ENCODE results near the gene SIK3. TPM values are rescaled to one million over a fixed set of nuclear protein-coding genes. Genes with fewer than 3 reads are reported as not detected.

Gene SIK3
- total RNA-seq, 2 experiments from 2014 or later = 81.4 to 86.1 TPM

DNA sequence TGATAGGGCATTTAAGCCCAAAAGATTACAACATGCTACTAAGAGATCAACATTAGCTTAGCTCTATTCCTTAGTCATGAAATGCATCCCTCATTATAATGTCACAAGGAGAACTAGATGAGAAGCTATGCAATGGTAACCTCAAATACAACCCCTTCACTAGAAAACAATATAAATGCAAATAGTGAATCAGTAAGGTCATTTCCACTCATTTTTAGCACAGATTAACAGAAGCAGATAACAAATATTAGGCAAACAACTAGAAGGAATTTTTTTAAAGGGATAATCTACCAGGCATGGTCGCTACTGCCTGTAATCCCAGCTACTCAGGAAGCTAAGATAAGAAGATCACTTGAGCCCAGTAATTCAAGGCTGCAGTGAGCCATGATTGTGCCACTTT lies 28.2 kb downstream of the SIK3 start:
- Histone ChIP-seq H3K27ac (ENCODE audit: low read depth in 1 of 2, low read length in 2 of 2) (no peak overlapping the region), H3K4me3 (ENCODE audit: low read length) (no peak overlapping the region), H3K27me3 (ENCODE audit: control insufficient read depth in 1 of 2, insufficient read depth in 2 of 2, low read length in 2 of 2) (no peaks in the 10 kb centered on the region), H3K36me3 (ENCODE audit: insufficient read depth, low read length) (no peaks in the 10 kb centered on the region), H3K9me3 (ENCODE audit: control insufficient read depth in 1 of 2, insufficient read depth in 1 of 2, low read length in 2 of 2) (no peaks in the 10 kb centered on the region), H3K4me1 (ENCODE audit: insufficient read depth, low read length) (peaks cover 20% of the 10 kb centered on the region)
- Mint-ChIP-seq H3K4me3 (no peak overlapping the region), H3K27ac (no peak overlapping the region), H3K9me3 (no peaks in the 10 kb centered on the region), H3K4me1 (ENCODE audit: low read depth) (peaks cover 70% of the 10 kb centered on the region), H3K36me3 (ENCODE audit: low read depth) (peaks cover 8% of the 10 kb centered on the region), H3K27me3 (no peaks in the 10 kb centered on the region)
- TF ChIP-seq, protein P1, sequence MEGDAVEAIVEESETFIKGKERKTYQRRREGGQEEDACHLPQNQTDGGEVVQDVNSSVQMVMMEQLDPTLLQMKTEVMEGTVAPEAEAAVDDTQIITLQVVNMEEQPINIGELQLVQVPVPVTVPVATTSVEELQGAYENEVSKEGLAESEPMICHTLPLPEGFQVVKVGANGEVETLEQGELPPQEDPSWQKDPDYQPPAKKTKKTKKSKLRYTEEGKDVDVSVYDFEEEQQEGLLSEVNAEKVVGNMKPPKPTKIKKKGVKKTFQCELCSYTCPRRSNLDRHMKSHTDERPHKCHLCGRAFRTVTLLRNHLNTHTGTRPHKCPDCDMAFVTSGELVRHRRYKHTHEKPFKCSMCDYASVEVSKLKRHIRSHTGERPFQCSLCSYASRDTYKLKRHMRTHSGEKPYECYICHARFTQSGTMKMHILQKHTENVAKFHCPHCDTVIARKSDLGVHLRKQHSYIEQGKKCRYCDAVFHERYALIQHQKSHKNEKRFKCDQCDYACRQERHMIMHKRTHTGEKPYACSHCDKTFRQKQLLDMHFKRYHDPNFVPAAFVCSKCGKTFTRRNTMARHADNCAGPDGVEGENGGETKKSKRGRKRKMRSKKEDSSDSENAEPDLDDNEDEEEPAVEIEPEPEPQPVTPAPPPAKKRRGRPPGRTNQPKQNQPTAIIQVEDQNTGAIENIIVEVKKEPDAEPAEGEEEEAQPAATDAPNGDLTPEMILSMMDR (IDR thresholded peaks at IDR 0.05) = no peak
- POLR2A ChIA-PET = no interaction called here
- intact Hi-C loops (cut with DNase I, micrococcal nuclease) = no loop called here
- ATAC-seq (ENCODE audit: poor library complexity) = no peak
- no peak for DNase-seq
- CTCF ChIA-PET = interaction anchor here (0.6 to 1.5 kb wide), 2 partner anchors 36 to 129 kb away, joined by 3 to 4 read pairs; no protein-coding TSS in a partner anchor

DNA sequence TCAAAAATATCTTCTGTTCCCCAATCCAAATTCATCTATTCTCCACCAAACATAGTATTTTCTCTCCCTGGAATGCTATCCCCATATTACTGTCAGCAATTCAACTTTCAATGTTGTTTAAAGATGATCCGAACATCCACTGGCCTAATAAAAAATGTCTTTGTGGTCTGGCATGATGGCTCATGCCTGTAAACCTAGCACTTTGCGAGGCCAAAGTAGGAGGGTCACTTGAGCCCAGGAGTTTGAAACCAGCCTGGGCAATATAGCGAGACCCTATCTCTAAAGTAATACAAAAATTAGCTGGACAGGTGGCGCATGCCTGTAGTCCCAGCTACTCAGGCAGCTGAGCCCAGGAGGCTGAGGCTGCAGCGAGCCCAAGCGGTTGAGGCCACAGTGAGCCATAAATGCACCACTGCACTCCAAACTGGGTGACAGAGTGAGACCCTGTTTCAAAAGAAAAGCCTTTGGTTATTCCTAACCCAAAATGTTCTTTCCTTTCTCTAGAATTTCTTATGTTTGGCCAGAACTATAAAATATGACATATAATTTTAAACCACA lies 29.8 kb downstream of the SIK3 start:
- no peak for ATAC-seq (ENCODE audit: poor library complexity)
- Mint-ChIP-seq H3K4me3 (no peak overlapping the region), H3K27ac (no peak overlapping the region), H3K36me3 (ENCODE audit: low read depth) (peaks cover 8% of the 10 kb centered on the region), H3K27me3 (no peaks in the 10 kb centered on the region), H3K4me1 (ENCODE audit: low read depth) (peaks cover 71% of the 10 kb centered on the region), H3K9me3 (no peaks in the 10 kb centered on the region)
- CTCF ChIA-PET = interaction anchor here (1.6 kb wide), 1 partner anchor 9 kb away, joined by 3 read pairs; no protein-coding TSS in a partner anchor
- DNase-seq = no peak
- Histone ChIP-seq H3K36me3 (ENCODE audit: insufficient read depth, low read length) (no peaks in the 10 kb centered on the region), H3K4me3 (ENCODE audit: low read length) (no peak overlapping the region), H3K27ac (ENCODE audit: low read depth in 1 of 2, low read length in 2 of 2) (no peak overlapping the region), H3K9me3 (ENCODE audit: control insufficient read depth in 1 of 2, insufficient read depth in 1 of 2, low read length in 2 of 2) (no peaks in the 10 kb centered on the region), H3K4me1 (ENCODE audit: insufficient read depth, low read length) (peaks cover 19% of the 10 kb centered on the region), H3K27me3 (ENCODE audit: control insufficient read depth in 1 of 2, insufficient read depth in 2 of 2, low read length in 2 of 2) (no peaks in the 10 kb centered on the region)
- POLR2A ChIA-PET = no interaction called here
- TF ChIP-seq, protein P1 (IDR thresholded peaks at IDR 0.05) = no peak
- intact Hi-C loops (cut with DNase I, micrococcal nuclease) = no loop called here

DNA sequence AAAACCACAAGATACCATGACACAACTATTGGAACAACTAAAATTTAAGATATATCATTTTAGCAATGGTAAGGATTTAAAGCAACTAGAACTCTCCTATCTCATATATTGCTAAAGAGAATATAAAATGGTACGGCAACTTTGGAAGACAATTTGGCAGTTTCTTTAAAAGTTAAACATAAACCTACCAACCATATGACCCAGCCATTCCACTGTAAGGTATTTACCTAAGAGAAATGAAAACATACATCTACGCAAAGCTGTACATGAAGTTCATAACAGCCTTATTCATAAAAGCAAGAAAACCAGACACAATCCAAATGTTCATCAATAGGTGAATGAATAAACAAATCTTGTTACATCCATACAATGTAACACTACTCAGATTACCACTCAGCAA lies 31.3 kb downstream of the SIK3 start:
- no peak for DNase-seq
- ChIA-PET CTCF (interaction anchor here (0.6 kb wide), 1 partner anchor 23 kb away, joined by 3 read pairs; no protein-coding TSS in a partner anchor), POLR2A (no interaction called here)
- Mint-ChIP-seq H3K36me3 (ENCODE audit: low read depth) (peaks cover 8% of the 10 kb centered on the region), H3K4me3 (no peak overlapping the region), H3K4me1 (ENCODE audit: low read depth) (peaks cover 71% of the 10 kb centered on the region), H3K9me3 (no peaks in the 10 kb centered on the region), H3K27me3 (no peaks in the 10 kb centered on the region), H3K27ac (no peak overlapping the region)
- Histone ChIP-seq H3K27ac (ENCODE audit: low read depth in 1 of 2, low read length in 2 of 2) (no peak overlapping the region), H3K9me3 (ENCODE audit: control insufficient read depth in 1 of 2, insufficient read depth in 1 of 2, low read length in 2 of 2) (no peaks in the 10 kb centered on the region), H3K4me3 (ENCODE audit: low read length) (no peak overlapping the region), H3K27me3 (ENCODE audit: control insufficient read depth in 1 of 2, insufficient read depth in 2 of 2, low read length in 2 of 2) (no peaks in the 10 kb centered on the region), H3K4me1 (ENCODE audit: insufficient read depth, low read length) (peaks cover 22% of the 10 kb centered on the region), H3K36me3 (ENCODE audit: insufficient read depth, low read length) (no peaks in the 10 kb centered on the region)
- ATAC-seq (ENCODE audit: poor library complexity) = no peak
- TF ChIP-seq, protein P1 (IDR thresholded peaks at IDR 0.05) = no peak
- intact Hi-C loops (cut with DNase I, micrococcal nuclease) = no loop called here

Data from CD4-positive, alpha-beta T cell (primary cell).